GM12878 (cell line): Measurements from ENCODE around the gene SHF. TPM values are rescaled to one million over a fixed set of nuclear protein-coding genes. Genes with fewer than 3 reads are reported as not detected.

Source experiments
- ATAC-seq: fragments of 200-7000 bp; cut with Tn5 transposase; 3 replicates; pipeline ENCODE4 v1.9.1; 2020; ENCODE audit warnings: mild to moderate bottlenecking, moderate library complexity
- BruUV-seq: library from RNA; stranded (reverse); fragments of 400-500 nt; replicated peaks from 2 replicates; lab custom pipeline; 2021; lab: Mats Ljungman, UMichigan
- CTCF ChIA-PET: fragments of 300-600 bp; sonication (Branson Sonifier 250); formaldehyde crosslinking; extraction: SDS; loops from one replicate; lab custom pipeline; 2021; ENCODE audit warnings: inconsistent platforms; lab: Yijun Ruan, JAX
- POLR2A ChIA-PET: fragments of 350-600 bp; formaldehyde crosslinking; extraction: SDS; loops from one replicate; lab custom pipeline; 2021; ENCODE audit warnings: inconsistent platforms; lab: Charles Lee
- RAD21 ChIA-PET: fragments of 300-600 bp; sonication (Branson Sonifier 250); formaldehyde crosslinking; loops from one replicate; lab custom pipeline; 2023; ENCODE audit warnings: antibody characterized with exemption; ENCODE audit not compliant: unreplicated experiment; lab: Charles Lee
- SMC1A ChIA-PET: fragments of 300-600 bp; sonication (Branson Sonifier 250); formaldehyde crosslinking; loops from one replicate; lab custom pipeline; 2023; ENCODE audit not compliant: unreplicated experiment, uncharacterized antibody; lab: Charles Lee
- DNase-seq: peaks from one replicate; pipeline ENCODE4 v3.0.0-alpha.2; 2011; ENCODE audit warnings: low read depth, low spot score
- FAIRE-seq: peaks from 3 replicates; lab custom pipeline; 2011; peaks lifted over from hg19 to GRCh38; lab: Jason Lieb, UNC
- H2AFZ ChIP-seq: 2 replicates; pipeline ENCODE4 v1.6.0; 2011; ENCODE audit warnings: low read depth, low read length, control low read depth; ENCODE audit not compliant: control insufficient read depth
- H3K27ac ChIP-seq: 2 replicates; pipeline ENCODE4 v1.5.1; 2011; ENCODE audit warnings: control low read depth; ENCODE audit not compliant: control insufficient read depth, insufficient read depth
- H3K27me3 ChIP-seq, 2 experiments: replicated peaks in 1 of 2; 2 replicates each; pipeline versions ENCODE4 v1.6.0 to v1.6.1; 2011; ENCODE audit warnings: low read length in 1 of 2; ENCODE audit not compliant: control insufficient read depth in 2 of 2, insufficient read depth in 2 of 2
- H3K36me3 ChIP-seq, 2 experiments: 2 replicates each; pipeline ENCODE4 v1.5.1; 2011; ENCODE audit warnings: low read length in 1 of 2; ENCODE audit not compliant: control insufficient read depth in 2 of 2, insufficient read depth in 2 of 2
- H3K4me1 ChIP-seq: 2 replicates; pipeline ENCODE4 v1.6.1; 2011; ENCODE audit warnings: mild to moderate bottlenecking, low read length, moderate library complexity, mixed read lengths; ENCODE audit not compliant: control insufficient read depth, insufficient read depth
- H3K4me2 ChIP-seq: 2 replicates; pipeline ENCODE4 v1.6.0; 2011; ENCODE audit warnings: control low read depth; ENCODE audit not compliant: control insufficient read depth, insufficient read depth
- H3K4me3 ChIP-seq: fragments of 200-600 bp; sonication (generic); 2 replicates; pipeline ENCODE4 v1.5.1; 2016
- H3K79me2 ChIP-seq: 2 replicates; pipeline ENCODE4 v1.6.0; 2011; ENCODE audit warnings: low read length; ENCODE audit not compliant: control insufficient read depth, insufficient read depth
- H3K9ac ChIP-seq: 2 replicates; pipeline ENCODE4 v1.8.0; 2011; ENCODE audit warnings: low read length, control low read depth, mixed read lengths; ENCODE audit not compliant: control insufficient read depth, insufficient read depth
- H3K9me3 ChIP-seq: replicated peaks from 3 replicates; pipeline ENCODE4 v1.5.1; 2011; ENCODE audit warnings: mild to moderate bottlenecking, low read length; ENCODE audit not compliant: control insufficient read depth, insufficient read depth
- H4K20me1 ChIP-seq: 2 replicates; pipeline ENCODE4 v1.6.0; 2011; ENCODE audit not compliant: control insufficient read depth, insufficient read depth
- ATF7 ChIP-seq: fragments of 450-650 bp; IDR thresholded peaks from 2 replicates; pipeline ENCODE4 v1.6.1; 2016; ENCODE audit warnings: low read depth, mild to moderate bottlenecking
- BCL3 ChIP-seq: IDR thresholded peaks from 2 replicates; pipeline ENCODE4 v1.6.1; 2011; ENCODE audit warnings: borderline replicate concordance, low read depth, mild to moderate bottlenecking, moderate library complexity, low read length; ENCODE audit not compliant: insufficient read depth, poor library complexity, severe bottlenecking
- EED ChIP-seq: sonication (generic); IDR thresholded peaks from 2 replicates; pipeline ENCODE4 v1.6.1; 2016; ENCODE audit warnings: antibody characterized with exemption, low read depth
- NRF1 ChIP-seq: conservative IDR thresholded peaks from 2 replicates; pipeline ENCODE4 v1.6.1; 2011; ENCODE audit warnings: mild to moderate bottlenecking, low read depth, low read length, improper control_type of control experiment
- POLR2A ChIP-seq: IDR thresholded peaks from 2 replicates; pipeline ENCODE4 v1.6.1; 2011; ENCODE audit warnings: low read depth, mild to moderate bottlenecking, low read length
- POLR2AphosphoS5 ChIP-seq: IDR thresholded peaks from 2 replicates; pipeline ENCODE4 v1.6.1; 2011; ENCODE audit warnings: mild to moderate bottlenecking, low read length, inconsistent platforms
- RAD21 ChIP-seq: IDR thresholded peaks from 2 replicates; pipeline ENCODE4 v1.6.1; 2011; ENCODE audit warnings: mild to moderate bottlenecking, low read depth, low read length, moderate library complexity; ENCODE audit not compliant: insufficient read depth
- RB1 ChIP-seq: fragments of 450-650 bp; formaldehyde crosslinking; IDR thresholded peaks from 2 replicates; pipeline ENCODE4 v1.6.1; 2017; ENCODE audit warnings: mild to moderate bottlenecking, borderline replicate concordance
- RELA ChIP-seq: fragments of 450-650 bp; IDR thresholded peaks from 2 replicates; pipeline ENCODE4 v1.8.0; 2014; ENCODE audit warnings: borderline replicate concordance; ENCODE audit not compliant: partially characterized antibody
- REST ChIP-seq: IDR thresholded peaks from 2 replicates; pipeline ENCODE4 v1.6.1; 2012; ENCODE audit warnings: mild to moderate bottlenecking, low read depth, low read length
- SMC3 ChIP-seq: IDR thresholded peaks from 2 replicates; pipeline ENCODE4 v1.6.1; 2011; ENCODE audit warnings: low read length, improper control_type of control experiment, borderline replicate concordance
- TCF3 ChIP-seq: IDR thresholded peaks from 2 replicates; pipeline ENCODE4 v1.6.1; 2012; ENCODE audit warnings: low read depth, mild to moderate bottlenecking, low read length, borderline replicate concordance; ENCODE audit not compliant: insufficient read depth
- YBX1 ChIP-seq: fragments of 450-650 bp; IDR thresholded peaks from 2 replicates; pipeline ENCODE4 v1.6.1; 2016; ENCODE audit warnings: antibody characterized with exemption
- ZNF24 ChIP-seq: fragments of 450-650 bp; IDR thresholded peaks from 2 replicates; pipeline ENCODE4 v1.6.1; 2017; ENCODE audit warnings: antibody characterized with exemption, mild to moderate bottlenecking
- ZZZ3 ChIP-seq: IDR thresholded peaks from 2 replicates; pipeline ENCODE4 v1.6.1; 2011; ENCODE audit warnings: low read depth; ENCODE audit not compliant: control insufficient read depth, insufficient read length
- WGBS: methylation state at CpG from one replicate; pipeline ENCODE4 v1.1.6; 2016; ENCODE audit warnings: low lambda C conversion rate; ENCODE audit not compliant: insufficient replicate concordance, insufficient coverage; ENCODE audit errors: missing lambda C conversion rate; 5-methylcytosine and 5-hydroxymethylcytosine counted together
- in situ Hi-C: fragments of 300-500 bp; cut with MboI; formaldehyde crosslinking; loops from 9 replicates; pipeline ENCODE4 v1.14.3; 2018; ENCODE audit warnings: mixed read lengths
- intact Hi-C: fragments of 100-400 bp; cut with micrococcal nuclease; formaldehyde crosslinking; loops from one replicate; pipeline ENCODE4 v1.14.2; 2022; ENCODE audit not compliant: unreplicated experiment
- polyA plus RNA-seq, 11 experiments: library from polyadenylated mRNA; depleted of rRNA in 4 of 11; unstranded in 6 of 11; stranded (reverse) in 5 of 11; fragments of >200 nt; fragmentation: Nextera tagmentation in 4 of 11; fragmentation: Illumina TruSeq in 1 of 11; extraction: Ambion mirVana in 4 of 11; extraction: Trizol in 1 of 11; gene quantifications; 1 replicate in 1 of 11; 2 replicates in 10 of 11; pipeline versions ENCODE4 v1.2.1 to v1.2.3, GENCODE V29; 2011 to 2016; ENCODE audit warnings: inconsistent platforms in 2 of 11, missing spikeins in 2 of 11, low read depth in 1 of 11
- total RNA-seq, 4 experiments: library from RNA; depleted of rRNA in 3 of 4; stranded (reverse); fragments of >200 nt in 3 of 4; fragmentation: Illumina TruSeq in 1 of 4; extraction: Trizol in 1 of 4; gene quantifications; 2 replicates each; pipeline versions ENCODE4 v1.2.1 to v1.2.3, GENCODE V29; 2013 to 2021

Gene SHF
- total and polyA plus RNA-seq, 10 of the 15 experiments (the other 5 are each of a cell fraction or from before 2014, with no cell fraction given), result 0.04 to 5.7 (median 1.0) TPM; not detected in 1

- Histone ChIP-seq H3K27me3 (peaks cover 20 to 36% of the 10 kb centered on the region in 2 experiments), H3K4me2 (peak overlapping the region; percentile 24), H4K20me1 (no peaks in the 10 kb centered on the region), H3K36me3 (no peaks in the 10 kb centered on the region), H3K4me3 (peak overlapping the region; percentile 0; the same call in 1 of the 2 replicates), H3K79me2 (no peaks in the 10 kb centered on the region), H3K27ac (no peak overlapping the region), H3K9ac (no peak overlapping the region), H3K4me1 (no peaks in the 10 kb centered on the region; the same call in 1 of the 2 replicates), H3K9me3 (no peaks in the 10 kb centered on the region), H2AFZ (no peak overlapping the region)
- no peak for FAIRE-seq
- ChIA-PET POLR2A (no interaction called here), RAD21 (interaction anchor here (0.6 to 1.9 kb wide), 16 partner anchors 9 to 572 kb away, joined by 3 to 16 read pairs (median 4); a partner anchor contains a TSS), SMC1A (interaction anchor here (0.7 to 1.8 kb wide), 10 partner anchors 9 to 334 kb away, joined by 3 to 9 read pairs (median 3); no protein-coding TSS in a partner anchor), CTCF (interaction anchor here (0.7 to 2.2 kb wide), 54 partner anchors 8 to 395 kb away, joined by 3 to 27 read pairs (median 4); partner anchors contain the start of genes DUOX1 and SORD)
- DNase-seq, result no peak
- WGBS, result 35% methylated on average over 33 of the region's 33 CpGs
- no TSS peak for BruUV-seq
- ATAC-seq, result peak; percentile 46
- intact Hi-C loops (no loop called here), in situ Hi-C loops (loop anchor here (10.0 kb wide), 1 partner anchor 57 kb away; no protein-coding TSS in a partner anchor)
- TF ChIP-seq RAD21 (no peak), RELA (no peak), EED (no peak), SMC3 (no peak), POLR2A (no peak), BCL3 (no peak), TCF3 (no peak), RB1 (no peak), REST (no peak), POLR2AphosphoS5 (no peak), YBX1 (no peak), ZZZ3 (no peak), NRF1 (no peak), ZNF24 (no peak), ATF7 (no peak)
These were observed 70.2 kb downstream of the SHF start for GRCh38 chr15:45117308-45118130.
